HCT116 (cell line): ENCODE data around the gene GEMIN4. TPM values are rescaled to one million over a fixed set of nuclear protein-coding genes. Genes with fewer than 3 reads are reported as not detected.

Experiments
- ATAC-seq: fragments of 200-7000 bp; cut with Tn5 transposase; 2 replicates; pipeline ENCODE4 v1.9.1; 2020; ENCODE audit warnings: mild to moderate bottlenecking, moderate library complexity
- BruUV-seq: library from RNA; stranded (reverse); fragments of 400-500 nt; replicated peaks from 2 replicates; lab custom pipeline; 2021; lab: Mats Ljungman, UMichigan
- CTCF ChIA-PET: fragments of 300-600 bp; sonication (Branson Sonifier 250); formaldehyde crosslinking; loops from one replicate; lab custom pipeline; 2021; ENCODE audit warnings: antibody characterized with exemption; lab: Charles Lee
- POLR2A ChIA-PET: fragments of 300-600, 350-600 bp; sonication (Branson Sonifier 250); formaldehyde crosslinking; loops from one replicate; lab custom pipeline; 2021; ENCODE audit warnings: antibody characterized with exemption; lab: Charles Lee
- RAD21 ChIA-PET, 2 experiments: fragments of 300-600 bp; sonication (Branson Sonifier 250); formaldehyde crosslinking; loops; one replicate each; lab custom pipeline; 2023; ENCODE audit warnings: low total read pairs in 2 of 2; ENCODE audit not compliant: uncharacterized antibody in 2 of 2, unreplicated experiment in 2 of 2, low non-redundant PET in 1 of 2; lab: Charles Lee
- DNase-seq: peaks from one replicate; pipeline ENCODE4 v3.0.0-alpha.2; 2010; ENCODE audit warnings: low read depth, low spot score
- H2AFZ ChIP-seq: fragments of 200-600 bp; shearing (Covaris generic), sonication (generic); 2 replicates; pipeline ENCODE4 v1.6.1; 2017; ENCODE audit warnings: low read depth, mixed run types, mixed read lengths, antibody characterized with exemption, low read length; ENCODE audit not compliant: poor library complexity, severe bottlenecking
- H3K27ac ChIP-seq: 2 replicates; pipeline ENCODE4 v1.5.1; 2012; ENCODE audit warnings: low read depth, low read length
- H3K27me3 ChIP-seq: fragments of 200-600 bp; sonication (generic); 2 replicates; pipeline ENCODE4 v1.6.1; 2016; ENCODE audit warnings: mixed run types, low read length, mixed read lengths; ENCODE audit not compliant: insufficient read depth
- H3K36me3 ChIP-seq, 2 experiments: fragments of 200-500 bp in 1 of 2; fragments of 200-600 bp in 1 of 2; sonication (Bioruptor generic) in 1 of 2; sonication (generic) in 1 of 2; 2 replicates each; pipeline versions ENCODE4 v1.5.1 to v1.6.1; 2014 to 2016; ENCODE audit warnings: low read length in 2 of 2, inconsistent platforms in 1 of 2, mixed read lengths in 1 of 2, mixed run types in 1 of 2; ENCODE audit not compliant: insufficient read depth in 2 of 2, control insufficient read depth in 1 of 2
- H3K4me1 ChIP-seq, 2 experiments: fragments of 200-600 bp in 1 of 2; sonication (generic) in 1 of 2; 2 replicates each; pipeline versions ENCODE4 v1.5.1 to v1.6.1; 2012 to 2017; ENCODE audit warnings: low read length in 2 of 2, inconsistent platforms in 1 of 2, mild to moderate bottlenecking in 1 of 2, mixed read lengths in 1 of 2, mixed run types in 1 of 2, moderate library complexity in 1 of 2; ENCODE audit not compliant: insufficient read depth in 2 of 2, control insufficient read depth in 1 of 2
- H3K4me2 ChIP-seq: fragments of 200-600 bp; sonication (generic); 2 replicates; pipeline ENCODE4 v1.6.1; 2017; ENCODE audit warnings: mixed run types, low read length, mixed read lengths
- H3K4me3 ChIP-seq, 2 experiments: fragments of 200-600 bp in 1 of 2; sonication (generic) in 1 of 2; replicated peaks in 1 of 2; 2 replicates each; pipeline ENCODE4 v1.5.1; 2011 to 2016; ENCODE audit warnings: low read length in 2 of 2, control low read depth in 1 of 2, low read depth in 1 of 2, mild to moderate bottlenecking in 1 of 2, mixed read lengths in 1 of 2, mixed run types in 1 of 2
- H3K79me2 ChIP-seq: fragments of 200-600 bp; sonication (generic); 2 replicates; pipeline ENCODE4 v1.6.1; 2017; ENCODE audit warnings: mild to moderate bottlenecking, mixed run types, low read length, moderate library complexity, mixed read lengths; ENCODE audit not compliant: insufficient read depth
- H3K9ac ChIP-seq: fragments of 200-600 bp; sonication (generic); 2 replicates; pipeline ENCODE4 v1.6.1; 2016; ENCODE audit warnings: low read length, mixed read lengths
- H3K9me2 ChIP-seq: fragments of 200-600 bp; sonication (generic), shearing (Covaris generic); 2 replicates; pipeline ENCODE4 v1.6.1; 2017; ENCODE audit warnings: mixed run types, mild to moderate bottlenecking, moderate library complexity; ENCODE audit not compliant: insufficient read depth
- H3K9me3 ChIP-seq, 2 experiments: fragments of 200-500 bp in 1 of 2; fragments of 200-600 bp in 1 of 2; sonication (Bioruptor generic) in 1 of 2; sonication (generic) in 1 of 2; 2 replicates each; pipeline ENCODE4 v1.6.1; 2014 to 2017; ENCODE audit warnings: low read length in 2 of 2, mixed read lengths in 2 of 2, inconsistent platforms in 1 of 2, low read depth in 1 of 2, mild to moderate bottlenecking in 1 of 2, mixed run types in 1 of 2, moderate library complexity in 1 of 2; ENCODE audit not compliant: control insufficient read depth in 1 of 2, insufficient read depth in 1 of 2
- H4K20me1 ChIP-seq: fragments of 200-600 bp; sonication (generic), shearing (Covaris generic); 2 replicates; pipeline ENCODE4 v1.6.1; 2017; ENCODE audit warnings: mixed run types, mild to moderate bottlenecking, moderate library complexity; ENCODE audit not compliant: insufficient read depth
- ATF3 ChIP-seq: IDR thresholded peaks from 2 replicates; pipeline ENCODE4 v1.6.1; 2012
- CEBPB ChIP-seq: IDR thresholded peaks from 2 replicates; pipeline ENCODE4 v1.6.1; 2012; ENCODE audit warnings: low read depth
- EGR1 ChIP-seq: IDR thresholded peaks from 2 replicates; pipeline ENCODE4 v1.6.1; 2012; ENCODE audit warnings: low read depth
- ELF1 ChIP-seq: IDR thresholded peaks from 2 replicates; pipeline ENCODE4 v1.6.1; 2012; ENCODE audit warnings: low read depth, borderline replicate concordance
- EZH2phosphoT487 ChIP-seq: fragments of 200-600 bp; IDR thresholded peaks from 2 replicates; pipeline ENCODE4 v1.6.1; 2018; ENCODE audit warnings: antibody characterized with exemption, borderline replicate concordance
- FOSL1 ChIP-seq: IDR thresholded peaks from 2 replicates; pipeline ENCODE4 v1.6.1; 2012; ENCODE audit warnings: low read depth
- POLR2AphosphoS5 ChIP-seq: IDR thresholded peaks from 2 replicates; pipeline ENCODE4 v1.6.1; 2011; ENCODE audit warnings: mild to moderate bottlenecking, low read depth, low read length, moderate library complexity
- SIN3A ChIP-seq: IDR thresholded peaks from 2 replicates; pipeline ENCODE4 v1.6.1; 2012; ENCODE audit warnings: low read depth
- SP1 ChIP-seq: IDR thresholded peaks from 2 replicates; pipeline ENCODE4 v1.6.1; 2012; ENCODE audit warnings: low read depth
- YY1 ChIP-seq: IDR thresholded peaks from 2 replicates; pipeline ENCODE4 v1.6.1; 2011; ENCODE audit warnings: low read length, low read depth, moderate library complexity, mild to moderate bottlenecking; ENCODE audit not compliant: insufficient replicate concordance; ENCODE audit errors: extremely low read depth
- ZBTB33 ChIP-seq: IDR thresholded peaks from 2 replicates; pipeline ENCODE4 v1.6.1; 2011; ENCODE audit warnings: mild to moderate bottlenecking, low read length, moderate library complexity; ENCODE audit not compliant: insufficient replicate concordance; ENCODE audit errors: extremely low read depth
- ZFX ChIP-seq: fragments of 450-650 bp; IDR thresholded peaks from 2 replicates; pipeline ENCODE4 v1.6.1; 2017
- intact Hi-C: fragments of 100-400 bp; cut with micrococcal nuclease; formaldehyde crosslinking; loops from 2 replicates; pipeline ENCODE4 v1.10.0; 2022
- total RNA-seq: library from RNA; stranded (reverse); gene quantifications from one replicate; pipeline ENCODE4 v1.2.1, GENCODE V29; 2021; ENCODE audit not compliant: unreplicated experiment

GEMIN4 gene
- total RNA-seq, 1 experiment from 2014 or later, result 53.2 TPM

- ATAC-seq (peak; percentile 85), DNase-seq (no peak)
- no TSS peak for BruUV-seq
- ChIA-PET POLR2A (no interaction called here), CTCF (interaction anchor here (1.1 kb wide), 1 partner anchor 265 kb away, joined by 4 read pairs; the partner anchor contains the start of gene TIMM22), RAD21 (no interaction called here)
- H3K27me3 ChIP-seq, result no peaks in the 10 kb centered on the region
- intact Hi-C loops, result no loop called here
- H3K4me2 ChIP-seq, result peak within 1 kb of the TSS; percentile 90
- H3K27ac ChIP-seq, result peak within 1 kb of the TSS; percentile 84
- peaks cover 3 to 7% of the 10 kb centered on the region in 2 experiments; a peak in 2 of 4 replicates for H3K36me3 ChIP-seq
- no peaks in the 10 kb centered on the region for H4K20me1 ChIP-seq
- no peak within 1 kb of the TSS for H2AFZ ChIP-seq
- peaks cover 3 to 22% of the 10 kb centered on the region in 2 experiments; a peak in 3 of 4 replicates for H3K4me1 ChIP-seq
- H3K4me3 ChIP-seq, result peak within 1 kb of the TSS; percentile 75 to 76
- peaks cover 46% of the 10 kb centered on the region for H3K79me2 ChIP-seq
- H3K9me2 ChIP-seq, result no peaks in the 10 kb centered on the region
- H3K9ac ChIP-seq, result peak within 1 kb of the TSS; percentile 87
- H3K9me3 ChIP-seq, result no peaks in the 10 kb centered on the region
- TF ChIP-seq POLR2AphosphoS5 (peak; percentile 58), ELF1 (no peak), ATF3 (no peak), SIN3A (0 out of 2 replicates have a peak, but pooled peaks have one; percentile 30), EZH2phosphoT487 (no peak), YY1 (no peak), FOSL1 (no peak), ZFX (peak; percentile 83), CEBPB (no peak), ZBTB33 (no peak), SP1 (no peak), EGR1 (0 out of 2 replicates have a peak, but pooled peaks have one; percentile 50)
- TF ChIP-seq, all 23 proteins: peak for 4
Observed at GRCh38 chr17:732067-732901, 19.8 kb downstream of the GEMIN4 start, which contains the start of gene TLCD3A. Gene TLCD3A (plus strand): TSS chr17:732596. CDS start chr17:732648, 52 bp downstream.
